Measurements from ENCODE around the gene BMAL1.

DNA sequence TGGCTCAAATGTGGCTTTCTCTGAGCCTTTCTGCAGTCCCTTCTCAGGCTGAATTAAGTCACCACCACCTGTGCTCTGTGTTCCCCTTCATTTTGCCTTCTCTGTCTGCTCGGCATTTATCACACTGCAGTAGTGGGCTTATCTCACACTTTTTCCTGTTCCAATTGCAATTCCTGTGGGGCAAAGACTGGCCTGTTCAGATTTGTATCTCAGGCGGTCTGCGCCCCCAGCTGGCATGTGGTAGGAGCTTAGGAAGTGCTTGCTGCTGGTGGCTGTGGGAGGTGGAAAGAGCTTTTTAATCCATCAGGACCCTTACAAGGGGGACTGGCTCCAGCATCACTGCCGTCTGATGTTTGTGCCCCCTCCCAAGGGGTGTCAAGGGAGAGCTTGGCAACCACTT is 21.2 kb downstream of the BMAL1 start:
- TF ChIP-seq, protein P1, sequence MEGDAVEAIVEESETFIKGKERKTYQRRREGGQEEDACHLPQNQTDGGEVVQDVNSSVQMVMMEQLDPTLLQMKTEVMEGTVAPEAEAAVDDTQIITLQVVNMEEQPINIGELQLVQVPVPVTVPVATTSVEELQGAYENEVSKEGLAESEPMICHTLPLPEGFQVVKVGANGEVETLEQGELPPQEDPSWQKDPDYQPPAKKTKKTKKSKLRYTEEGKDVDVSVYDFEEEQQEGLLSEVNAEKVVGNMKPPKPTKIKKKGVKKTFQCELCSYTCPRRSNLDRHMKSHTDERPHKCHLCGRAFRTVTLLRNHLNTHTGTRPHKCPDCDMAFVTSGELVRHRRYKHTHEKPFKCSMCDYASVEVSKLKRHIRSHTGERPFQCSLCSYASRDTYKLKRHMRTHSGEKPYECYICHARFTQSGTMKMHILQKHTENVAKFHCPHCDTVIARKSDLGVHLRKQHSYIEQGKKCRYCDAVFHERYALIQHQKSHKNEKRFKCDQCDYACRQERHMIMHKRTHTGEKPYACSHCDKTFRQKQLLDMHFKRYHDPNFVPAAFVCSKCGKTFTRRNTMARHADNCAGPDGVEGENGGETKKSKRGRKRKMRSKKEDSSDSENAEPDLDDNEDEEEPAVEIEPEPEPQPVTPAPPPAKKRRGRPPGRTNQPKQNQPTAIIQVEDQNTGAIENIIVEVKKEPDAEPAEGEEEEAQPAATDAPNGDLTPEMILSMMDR (IDR thresholded peaks at IDR 0.05) = no peak
- TF ChIP-seq POLR2A (IDR thresholded peaks at IDR 0.05) = no peak

All from uterus (tissue), 2 donors.